OCI-LY7 (cell line): ENCODE data around the gene EME1. TPM values are rescaled to one million over a fixed set of nuclear protein-coding genes. Genes with fewer than 3 reads are reported as not detected.
"Not testable (repeated sequence)": the region's sequence is repeated elsewhere in the genome, so short reads cannot be mapped to it uniquely, and the experiment has no call there.

Experiments
- BruUV-seq: library from RNA; stranded (reverse); fragments of 400-500 nt; replicated peaks from 2 replicates; lab custom pipeline; 2021; lab: Mats Ljungman, UMichigan
- CTCF ChIA-PET: fragments of 300-600 bp; sonication (Branson Sonifier 250); formaldehyde crosslinking; loops from one replicate; lab custom pipeline; 2022; ENCODE audit warnings: antibody characterized with exemption; ENCODE audit not compliant: unreplicated experiment; lab: Charles Lee
- POLR2A ChIA-PET: fragments of 300-600 bp; sonication (Branson Sonifier 250); formaldehyde crosslinking; loops from one replicate; lab custom pipeline; 2022; ENCODE audit warnings: antibody characterized with exemption; lab: Charles Lee
- DNase-seq: peaks from one replicate; pipeline ENCODE4 v3.0.0-alpha.2; 2015; ENCODE audit warnings: low spot score
- H2AFZ ChIP-seq: fragments of 200-600 bp; sonication (generic), shearing (Covaris generic); 2 replicates; pipeline ENCODE4 v1.6.1; 2014; ENCODE audit warnings: mild to moderate bottlenecking, antibody characterized with exemption, low read length, moderate library complexity
- H3K27ac ChIP-seq: fragments of 200-600 bp; sonication (generic); 2 replicates; pipeline ENCODE4 v1.5.1; 2014; ENCODE audit warnings: mixed run types, low read depth, mild to moderate bottlenecking, moderate library complexity, low read length, inconsistent platforms; ENCODE audit not compliant: poor library complexity, severe bottlenecking
- H3K36me3 ChIP-seq: fragments of 200-600 bp; sonication (generic); 2 replicates; pipeline ENCODE4 v1.6.1; 2014; ENCODE audit warnings: mild to moderate bottlenecking, antibody characterized with exemption, low read length, moderate library complexity, mixed read lengths; ENCODE audit not compliant: insufficient read depth
- H3K4me1 ChIP-seq: fragments of 200-600 bp; sonication (generic); 2 replicates; pipeline ENCODE4 v1.5.1; 2014; ENCODE audit warnings: mild to moderate bottlenecking, low read length; ENCODE audit not compliant: insufficient read depth, poor library complexity, severe bottlenecking
- H3K4me2 ChIP-seq: fragments of 200-600 bp; sonication (generic); 2 replicates; pipeline ENCODE4 v1.6.1; 2014; ENCODE audit warnings: mild to moderate bottlenecking, low read length
- H3K4me3 ChIP-seq: fragments of 200-600 bp; sonication (generic); 2 replicates; pipeline ENCODE4 v1.5.1; 2014; ENCODE audit warnings: mild to moderate bottlenecking, low read depth, low read length; ENCODE audit not compliant: poor library complexity, severe bottlenecking
- H3K79me2 ChIP-seq: fragments of 200-600 bp; sonication (generic); 2 replicates; pipeline ENCODE4 v1.6.1; 2016; ENCODE audit warnings: low read depth, mild to moderate bottlenecking, low read length, moderate library complexity, mixed read lengths; ENCODE audit not compliant: insufficient read depth
- H3K9me2 ChIP-seq: fragments of 200-600 bp; sonication (generic); 2 replicates; pipeline ENCODE4 v1.6.1; 2016; ENCODE audit warnings: mild to moderate bottlenecking, low read length, mixed read lengths; ENCODE audit not compliant: insufficient read depth
- H3K9me3 ChIP-seq: fragments of 200-600 bp; sonication (generic); 2 replicates; pipeline ENCODE4 v1.6.1; 2014; ENCODE audit warnings: mild to moderate bottlenecking, mixed run types, low read length, mixed read lengths
- H4K20me1 ChIP-seq: fragments of 200-600 bp; sonication (generic); 2 replicates; pipeline ENCODE4 v1.6.1; 2014; ENCODE audit warnings: mild to moderate bottlenecking, antibody characterized with exemption, low read length, moderate library complexity, mixed read lengths; ENCODE audit not compliant: insufficient read depth
- EZH2phosphoT487 ChIP-seq: fragments of 200-600 bp; sonication (generic); IDR thresholded peaks from 2 replicates; pipeline ENCODE4 v1.6.1; 2018; ENCODE audit warnings: low read depth, borderline replicate concordance, mild to moderate bottlenecking, mixed run types, antibody characterized with exemption, low read length, moderate library complexity, mixed read lengths
- intact Hi-C: fragments of 100-400 bp; cut with micrococcal nuclease; formaldehyde crosslinking; loops from one replicate; pipeline ENCODE4 v1.10.0; 2022; ENCODE audit not compliant: unreplicated experiment
- total RNA-seq, 2 experiments: library from RNA; depleted of rRNA in 1 of 2; stranded (reverse); fragments of >200 nt in 1 of 2; shearing (Covaris generic) in 1 of 2; gene quantifications; 2 replicates each; pipeline ENCODE4 v1.2.3, GENCODE V29; 2014 to 2022
- TF ChIP-seq, protein P1 (sequence below): fragments of 200-600 bp; sonication (generic); conservative IDR thresholded peaks from 2 replicates; pipeline ENCODE4 v1.5.1; 2014; ENCODE audit warnings: mild to moderate bottlenecking, antibody characterized with exemption, low read length, moderate library complexity, mixed read lengths

EME1 gene
- total RNA-seq, 2 experiments from 2014 or later = 25.2 to 34.2 TPM

GRCh38 chr17:50426472-50426782 lies 53.4 kb downstream of the EME1 start:
- peak overlapping the region; percentile 85; the same call in 1 of the 2 replicates for H2AFZ ChIP-seq
- H3K9me3 ChIP-seq = no peaks in the 10 kb centered on the region
- no peak for DNase-seq
- peaks cover 32% of the 10 kb centered on the region for H3K4me1 ChIP-seq
- intact Hi-C loops = loop anchor here (2.0 kb wide), 1 partner anchor 52 kb away; the partner anchor contains the start of gene RSAD1
- no TSS peak for BruUV-seq
- POLR2A ChIA-PET = interaction anchor here (0.7 to 2.2 kb wide), 2 partner anchors 29 to 53 kb away, joined by 3 to 11 read pairs; partner anchors contain the start of genes LRRC59 and RSAD1
- H3K36me3 ChIP-seq = no peaks in the 10 kb centered on the region
- peak overlapping the region; percentile 80 for H3K4me2 ChIP-seq
- H3K9me2 ChIP-seq = no peaks in the 10 kb centered on the region
- TF ChIP-seq, protein P1, sequence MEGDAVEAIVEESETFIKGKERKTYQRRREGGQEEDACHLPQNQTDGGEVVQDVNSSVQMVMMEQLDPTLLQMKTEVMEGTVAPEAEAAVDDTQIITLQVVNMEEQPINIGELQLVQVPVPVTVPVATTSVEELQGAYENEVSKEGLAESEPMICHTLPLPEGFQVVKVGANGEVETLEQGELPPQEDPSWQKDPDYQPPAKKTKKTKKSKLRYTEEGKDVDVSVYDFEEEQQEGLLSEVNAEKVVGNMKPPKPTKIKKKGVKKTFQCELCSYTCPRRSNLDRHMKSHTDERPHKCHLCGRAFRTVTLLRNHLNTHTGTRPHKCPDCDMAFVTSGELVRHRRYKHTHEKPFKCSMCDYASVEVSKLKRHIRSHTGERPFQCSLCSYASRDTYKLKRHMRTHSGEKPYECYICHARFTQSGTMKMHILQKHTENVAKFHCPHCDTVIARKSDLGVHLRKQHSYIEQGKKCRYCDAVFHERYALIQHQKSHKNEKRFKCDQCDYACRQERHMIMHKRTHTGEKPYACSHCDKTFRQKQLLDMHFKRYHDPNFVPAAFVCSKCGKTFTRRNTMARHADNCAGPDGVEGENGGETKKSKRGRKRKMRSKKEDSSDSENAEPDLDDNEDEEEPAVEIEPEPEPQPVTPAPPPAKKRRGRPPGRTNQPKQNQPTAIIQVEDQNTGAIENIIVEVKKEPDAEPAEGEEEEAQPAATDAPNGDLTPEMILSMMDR = no peak
- no peak for TF ChIP-seq EZH2phosphoT487
- peak overlapping the region; percentile 54 for H3K27ac ChIP-seq
- H4K20me1 ChIP-seq = no peaks in the 10 kb centered on the region
- CTCF ChIA-PET = interaction anchor here (1.1 kb wide), 1 partner anchor 29 kb away, joined by 4 read pairs; the partner anchor contains the start of gene LRRC59
- no peaks in the 10 kb centered on the region for H3K79me2 ChIP-seq
- H3K4me3 ChIP-seq = peak overlapping the region; percentile 76

- Histone ChIP-seq H3K36me3 (no peaks in the 10 kb centered on the region), H2AFZ (peak overlapping the region; percentile 85; the same call in 1 of the 2 replicates), H3K4me3 (peak overlapping the region; percentile 76), H3K9me3 (no peaks in the 10 kb centered on the region), H3K4me2 (peak overlapping the region; percentile 80), H3K9me2 (no peaks in the 10 kb centered on the region), H3K4me1 (peaks cover 27% of the 10 kb centered on the region), H4K20me1 (no peaks in the 10 kb centered on the region), H3K27ac (peak overlapping the region; percentile 54), H3K79me2 (no peaks in the 10 kb centered on the region)
- TF ChIP-seq, protein P1 = peak; percentile 88
- no peak for TF ChIP-seq EZH2phosphoT487
- ChIA-PET CTCF (interaction anchor here (1.1 kb wide), 1 partner anchor 30 kb away, joined by 4 read pairs; the partner anchor contains the start of gene LRRC59), POLR2A (interaction anchor here (0.7 to 2.2 kb wide), 2 partner anchors 30 to 52 kb away, joined by 3 to 11 read pairs; partner anchors contain the start of genes LRRC59 and RSAD1)
- DNase-seq = peak; percentile 73
- TSS peak; percentile 53 for BruUV-seq
- intact Hi-C loops = loop anchor here (1.0 to 2.0 kb wide), 2 partner anchors 52 to 65 kb away; partner anchors contain the start of gene RSAD1
Measured at GRCh38 chr17:50426814-50427787, 54.1 kb downstream of the EME1 start.

- H4K20me1 ChIP-seq, H3K27ac ChIP-seq, CTCF ChIA-PET, BruUV-seq, intact Hi-C loops, POLR2A ChIA-PET, H3K36me3 ChIP-seq, H2AFZ ChIP-seq, H3K9me3 ChIP-seq, DNase-seq, H3K79me2 ChIP-seq, H3K9me2 ChIP-seq, H3K4me3 ChIP-seq: not testable (repeated sequence)
- Histone ChIP-seq H3K4me2 (peak overlapping the region; percentile 80), H3K4me1 (peaks cover 27% of the 10 kb centered on the region)
Measured at GRCh38 chr17:50428126-50428525, 55.1 kb downstream of the EME1 start.
